ENCODE measurements around the gene NUP93. TPM values are rescaled to one million over a fixed set of nuclear protein-coding genes. Genes with fewer than 3 reads are reported as not detected.

NUP93 gene
- polyA plus RNA-seq, 1 of the 3 experiments (the other 2 are of a cell fraction) = 43.1 TPM

DNA sequence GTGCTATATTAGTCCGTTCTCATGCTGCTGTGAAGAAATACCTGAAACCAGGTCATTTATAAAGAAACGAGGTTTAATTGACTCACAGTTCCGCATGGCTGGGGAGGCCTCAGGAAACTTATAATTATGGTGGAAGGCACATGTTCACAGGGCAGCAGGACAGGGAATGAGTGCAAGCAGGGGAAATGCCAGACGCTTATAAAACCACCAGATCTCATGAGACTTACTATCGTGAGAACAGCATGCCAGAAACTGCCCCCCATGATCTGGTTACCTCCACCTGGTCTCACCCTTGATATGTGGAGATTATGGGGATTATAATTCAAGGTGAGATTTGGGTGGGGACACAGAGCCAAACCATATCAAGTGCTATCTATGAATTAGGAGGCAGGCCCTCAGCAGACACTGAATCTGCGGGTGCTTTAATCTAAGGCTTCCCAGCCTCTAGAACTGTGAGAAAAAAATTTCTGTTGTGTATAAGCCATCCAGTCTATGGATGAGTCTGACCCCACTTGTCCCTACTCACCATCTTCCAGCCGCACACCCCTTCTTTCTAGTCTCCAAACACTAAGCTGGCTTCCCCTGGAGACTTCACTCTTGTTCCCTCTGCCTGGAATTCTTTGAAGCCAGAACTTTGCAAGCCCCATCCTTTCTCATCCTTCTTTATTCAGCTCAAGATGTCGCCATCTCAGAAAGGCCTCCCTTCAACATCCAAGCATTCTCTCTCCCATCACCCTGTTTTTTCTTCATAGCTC lies 772 bp upstream of the NUP93 start:
- peaks cover 48% of the 10 kb centered on the region for H3K79me2 ChIP-seq (ENCODE audit: insufficient read depth)
- H3K27me3 ChIP-seq (ENCODE audit: insufficient read depth) = no peaks in the 10 kb centered on the region
- TF ChIP-seq, protein P1, sequence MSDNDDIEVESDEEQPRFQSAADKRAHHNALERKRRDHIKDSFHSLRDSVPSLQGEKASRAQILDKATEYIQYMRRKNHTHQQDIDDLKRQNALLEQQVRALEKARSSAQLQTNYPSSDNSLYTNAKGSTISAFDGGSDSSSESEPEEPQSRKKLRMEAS (IDR thresholded peaks at IDR 0.05; ENCODE audit: low read depth) = no peak
- no peak for TF ChIP-seq NRF1 (IDR thresholded peaks at IDR 0.05; ENCODE audit: low read depth, low read length)
- no peak for TF ChIP-seq MEF2A (IDR thresholded peaks at IDR 0.05; ENCODE audit: borderline replicate concordance, low read depth)
- no peak for TF ChIP-seq JUND (IDR thresholded peaks at IDR 0.05)
- TF ChIP-seq, protein P2, sequence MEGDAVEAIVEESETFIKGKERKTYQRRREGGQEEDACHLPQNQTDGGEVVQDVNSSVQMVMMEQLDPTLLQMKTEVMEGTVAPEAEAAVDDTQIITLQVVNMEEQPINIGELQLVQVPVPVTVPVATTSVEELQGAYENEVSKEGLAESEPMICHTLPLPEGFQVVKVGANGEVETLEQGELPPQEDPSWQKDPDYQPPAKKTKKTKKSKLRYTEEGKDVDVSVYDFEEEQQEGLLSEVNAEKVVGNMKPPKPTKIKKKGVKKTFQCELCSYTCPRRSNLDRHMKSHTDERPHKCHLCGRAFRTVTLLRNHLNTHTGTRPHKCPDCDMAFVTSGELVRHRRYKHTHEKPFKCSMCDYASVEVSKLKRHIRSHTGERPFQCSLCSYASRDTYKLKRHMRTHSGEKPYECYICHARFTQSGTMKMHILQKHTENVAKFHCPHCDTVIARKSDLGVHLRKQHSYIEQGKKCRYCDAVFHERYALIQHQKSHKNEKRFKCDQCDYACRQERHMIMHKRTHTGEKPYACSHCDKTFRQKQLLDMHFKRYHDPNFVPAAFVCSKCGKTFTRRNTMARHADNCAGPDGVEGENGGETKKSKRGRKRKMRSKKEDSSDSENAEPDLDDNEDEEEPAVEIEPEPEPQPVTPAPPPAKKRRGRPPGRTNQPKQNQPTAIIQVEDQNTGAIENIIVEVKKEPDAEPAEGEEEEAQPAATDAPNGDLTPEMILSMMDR (IDR thresholded peaks at IDR 0.05) = no peak
- TF ChIP-seq, protein P3, sequence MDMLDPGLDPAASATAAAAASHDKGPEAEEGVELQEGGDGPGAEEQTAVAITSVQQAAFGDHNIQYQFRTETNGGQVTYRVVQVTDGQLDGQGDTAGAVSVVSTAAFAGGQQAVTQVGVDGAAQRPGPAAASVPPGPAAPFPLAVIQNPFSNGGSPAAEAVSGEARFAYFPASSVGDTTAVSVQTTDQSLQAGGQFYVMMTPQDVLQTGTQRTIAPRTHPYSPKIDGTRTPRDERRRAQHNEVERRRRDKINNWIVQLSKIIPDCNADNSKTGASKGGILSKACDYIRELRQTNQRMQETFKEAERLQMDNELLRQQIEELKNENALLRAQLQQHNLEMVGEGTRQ (IDR thresholded peaks at IDR 0.05; ENCODE audit: borderline replicate concordance, low read depth, low read length) = no peak
- TF ChIP-seq, protein P4, sequence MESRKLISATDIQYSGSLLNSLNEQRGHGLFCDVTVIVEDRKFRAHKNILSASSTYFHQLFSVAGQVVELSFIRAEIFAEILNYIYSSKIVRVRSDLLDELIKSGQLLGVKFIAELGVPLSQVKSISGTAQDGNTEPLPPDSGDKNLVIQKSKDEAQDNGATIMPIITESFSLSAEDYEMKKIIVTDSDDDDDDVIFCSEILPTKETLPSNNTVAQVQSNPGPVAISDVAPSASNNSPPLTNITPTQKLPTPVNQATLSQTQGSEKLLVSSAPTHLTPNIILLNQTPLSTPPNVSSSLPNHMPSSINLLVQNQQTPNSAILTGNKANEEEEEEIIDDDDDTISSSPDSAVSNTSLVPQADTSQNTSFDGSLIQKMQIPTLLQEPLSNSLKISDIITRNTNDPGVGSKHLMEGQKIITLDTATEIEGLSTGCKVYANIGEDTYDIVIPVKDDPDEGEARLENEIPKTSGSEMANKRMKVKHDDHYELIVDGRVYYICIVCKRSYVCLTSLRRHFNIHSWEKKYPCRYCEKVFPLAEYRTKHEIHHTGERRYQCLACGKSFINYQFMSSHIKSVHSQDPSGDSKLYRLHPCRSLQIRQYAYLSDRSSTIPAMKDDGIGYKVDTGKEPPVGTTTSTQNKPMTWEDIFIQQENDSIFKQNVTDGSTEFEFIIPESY (IDR thresholded peaks at IDR 0.05; ENCODE audit: borderline replicate concordance, low read depth) = no peak
- no peak for TF ChIP-seq POLR2AphosphoS5 (IDR thresholded peaks at IDR 0.05; ENCODE audit: low read depth, low read length)
- no peak for TF ChIP-seq YY1 (IDR thresholded peaks at IDR 0.05; ENCODE audit: low read depth)
- TF ChIP-seq, protein P5, sequence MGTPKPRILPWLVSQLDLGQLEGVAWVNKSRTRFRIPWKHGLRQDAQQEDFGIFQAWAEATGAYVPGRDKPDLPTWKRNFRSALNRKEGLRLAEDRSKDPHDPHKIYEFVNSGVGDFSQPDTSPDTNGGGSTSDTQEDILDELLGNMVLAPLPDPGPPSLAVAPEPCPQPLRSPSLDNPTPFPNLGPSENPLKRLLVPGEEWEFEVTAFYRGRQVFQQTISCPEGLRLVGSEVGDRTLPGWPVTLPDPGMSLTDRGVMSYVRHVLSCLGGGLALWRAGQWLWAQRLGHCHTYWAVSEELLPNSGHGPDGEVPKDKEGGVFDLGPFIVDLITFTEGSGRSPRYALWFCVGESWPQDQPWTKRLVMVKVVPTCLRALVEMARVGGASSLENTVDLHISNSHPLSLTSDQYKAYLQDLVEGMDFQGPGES (IDR thresholded peaks at IDR 0.05; ENCODE audit: low read depth, low read length) = no peak
- no peak for TF ChIP-seq SMC3 (IDR thresholded peaks at IDR 0.05; ENCODE audit: low read depth, low read length)
- no peak for TF ChIP-seq TCF12 (IDR thresholded peaks at IDR 0.05)
- TF ChIP-seq, protein P6, sequence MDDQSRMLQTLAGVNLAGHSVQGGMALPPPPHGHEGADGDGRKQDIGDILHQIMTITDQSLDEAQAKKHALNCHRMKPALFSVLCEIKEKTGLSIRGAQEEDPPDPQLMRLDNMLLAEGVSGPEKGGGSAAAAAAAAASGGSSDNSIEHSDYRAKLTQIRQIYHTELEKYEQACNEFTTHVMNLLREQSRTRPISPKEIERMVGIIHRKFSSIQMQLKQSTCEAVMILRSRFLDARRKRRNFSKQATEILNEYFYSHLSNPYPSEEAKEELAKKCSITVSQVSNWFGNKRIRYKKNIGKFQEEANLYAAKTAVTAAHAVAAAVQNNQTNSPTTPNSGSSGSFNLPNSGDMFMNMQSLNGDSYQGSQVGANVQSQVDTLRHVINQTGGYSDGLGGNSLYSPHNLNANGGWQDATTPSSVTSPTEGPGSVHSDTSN (IDR thresholded peaks at IDR 0.05) = no peak
- TF ChIP-seq NFIC (IDR thresholded peaks at IDR 0.05; ENCODE audit: borderline replicate concordance) = no peak
- TF ChIP-seq SIN3A (IDR thresholded peaks at IDR 0.05; ENCODE audit: borderline replicate concordance, low read depth, low read length) = no peak
- no peak for TF ChIP-seq RCOR1 (IDR thresholded peaks at IDR 0.05; ENCODE audit: low read length)
- TF ChIP-seq TEAD4 (IDR thresholded peaks at IDR 0.05; ENCODE audit: borderline replicate concordance, insufficient read depth) = no peak
- no peak for TF ChIP-seq FOSL2 (IDR thresholded peaks at IDR 0.05; ENCODE audit: borderline replicate concordance, low read depth)
- no peak for TF ChIP-seq EP300 (IDR thresholded peaks at IDR 0.05; ENCODE audit: borderline replicate concordance in 1 of 2, low read depth in 1 of 2, low read length in 1 of 2)
- CTCF ChIA-PET = interaction anchor here (1.7 kb wide), 1 partner anchor 27 kb away, joined by 11 read pairs; no protein-coding TSS in a partner anchor
- H3K4me2 ChIP-seq = peak overlapping the region; percentile 100
- peak overlapping the region; percentile 82 to 87 for H3K27ac ChIP-seq (ENCODE audit: low read depth in 2 of 2, low read length in 1 of 2)
- WGBS (ENCODE audit: low lambda C conversion rate) = 86% methylated on average over 8 of the region's 8 CpGs
- H3K9me3 ChIP-seq = no peaks in the 10 kb centered on the region
- POLR2A ChIA-PET = interaction anchor here (0.8 kb wide), 1 partner anchor 22 kb away, joined by 3 read pairs; no protein-coding TSS in a partner anchor
- peaks cover 6 to 10% of the 10 kb centered on the region in 2 experiments; a peak in 2 of 4 replicates for H3K4me1 ChIP-seq (ENCODE audit: control insufficient read depth in 1 of 2, insufficient read depth in 2 of 2, low read depth in 1 of 2, low read length in 1 of 2)
- DNase-seq = no peak
- peak overlapping the region; percentile 91 for H3K9ac ChIP-seq
- peak overlapping the region; percentile 83 to 85 for H3K4me3 ChIP-seq (ENCODE audit: low read depth in 2 of 2, low read length in 1 of 2)
- H2AFZ ChIP-seq (ENCODE audit: low read depth) = peak overlapping the region; percentile 99
- H4K20me1 ChIP-seq (ENCODE audit: insufficient read depth) = no peaks in the 10 kb centered on the region
- H3K36me3 ChIP-seq (replicated peaks in 1 of 2; ENCODE audit: control insufficient read depth in 1 of 2, insufficient read depth in 2 of 2, low read length in 1 of 2) = no peaks in the 10 kb centered on the region
- H3K9me2 ChIP-seq = no peaks in the 10 kb centered on the region
- peaks cover 8% of the 10 kb centered on the region for H3F3A ChIP-seq (replicated peaks; ENCODE audit: insufficient read depth)
